Measurements from ENCODE around the gene CCDC102A. TPM values are rescaled to one million over a fixed set of nuclear protein-coding genes. Genes with fewer than 3 reads are reported as not detected.

CCDC102A gene
- total RNA-seq, 2 donors from 2014 or later: 11.2 to 15.1 TPM

DNA sequence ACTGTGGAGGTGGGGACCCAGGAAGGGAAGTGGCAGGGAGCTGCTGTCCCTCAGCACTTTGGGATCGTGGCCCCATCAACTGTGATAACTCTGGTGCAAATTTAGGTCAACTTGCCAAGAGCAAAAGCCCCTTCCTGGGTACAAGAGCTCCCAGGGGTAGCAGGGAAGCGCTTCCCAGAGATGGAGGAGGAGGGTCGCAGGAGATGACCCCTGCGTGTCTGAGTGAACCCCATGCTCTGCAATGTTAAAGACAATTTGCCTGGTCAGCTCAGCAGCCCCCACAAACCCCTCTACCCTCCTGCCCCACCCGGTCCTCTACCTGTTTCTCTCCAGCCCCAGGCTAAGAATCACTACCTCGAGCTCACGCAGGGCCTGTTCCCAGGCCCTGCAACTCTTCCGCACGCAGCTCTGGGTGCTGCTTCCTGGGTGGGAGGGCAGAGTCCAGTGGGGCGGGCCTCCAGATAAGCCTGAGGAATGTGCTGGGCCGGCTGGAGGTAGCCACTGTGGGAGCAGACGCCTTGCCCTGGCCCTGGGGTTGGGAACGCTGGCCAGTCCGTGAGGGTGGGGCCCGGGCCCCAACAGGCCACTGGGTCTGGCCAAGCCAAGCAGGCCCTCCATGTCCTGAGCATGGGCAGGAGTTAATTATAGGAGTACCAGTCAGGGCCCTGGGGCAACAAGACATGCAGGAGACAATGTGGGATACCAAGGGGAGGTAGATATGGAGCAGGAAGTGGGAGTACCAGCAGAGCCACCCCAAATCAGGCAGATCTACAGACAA lies 56.2 kb downstream of the CCDC102A start:
- Histone ChIP-seq H3K36me3 (no peaks in the 10 kb centered on the region), H3K4me3 (peak overlapping the region; percentile 37 to 48), H3K27ac (peak overlapping the region; percentile 47 to 71), H3K9me3 (no peaks in the 10 kb centered on the region), H3K27me3 (no peaks in the 10 kb centered on the region), H3K4me1 (peaks cover 0 to 57% of the 10 kb centered on the region in 2 donors)
- DNase-seq (ENCODE audit: low spot score): no peak
- no peak for TF ChIP-seq CTCF (IDR thresholded peaks at IDR 0.05)

DNA sequence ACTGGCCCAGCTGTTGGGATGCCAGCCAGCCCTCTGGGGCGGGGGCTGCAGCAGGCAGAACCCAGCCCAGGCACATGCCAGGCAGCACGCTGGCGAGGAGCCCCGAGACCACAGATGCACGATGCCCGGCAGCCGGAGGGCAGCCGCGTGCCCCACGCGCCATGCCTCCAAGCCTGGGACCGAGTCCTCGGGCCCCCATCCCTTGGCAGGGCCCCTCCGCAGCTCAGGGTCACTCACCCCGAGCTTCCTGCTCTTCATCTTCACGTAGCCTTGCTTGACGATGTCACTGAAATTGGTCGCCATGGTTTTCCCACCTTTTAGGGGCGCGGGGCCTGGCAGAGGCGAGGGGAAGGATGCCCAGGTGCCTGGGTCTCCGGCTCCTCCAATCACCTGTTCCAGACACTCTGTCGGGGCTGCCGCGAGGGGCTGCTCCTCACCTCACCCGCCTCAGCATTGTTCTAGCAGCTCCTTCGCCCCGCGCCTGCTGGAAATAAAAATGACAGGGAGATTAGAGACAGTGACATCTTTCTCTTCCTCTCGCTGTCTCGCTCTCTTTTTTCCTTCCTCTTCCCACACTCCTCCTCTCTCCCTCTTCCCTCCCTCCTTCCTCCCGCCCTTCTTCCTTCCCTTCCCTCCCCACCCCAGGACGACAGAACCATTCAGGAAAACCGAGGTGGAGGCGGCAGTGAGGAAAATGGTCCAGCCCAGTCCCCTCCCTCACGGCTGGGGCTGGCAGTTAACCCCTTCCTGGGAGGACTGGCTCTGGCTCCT lies 57.0 kb downstream of the CCDC102A start:
- DNase-seq (ENCODE audit: low spot score): no peak
- Histone ChIP-seq H3K27me3 (no peaks in the 10 kb centered on the region), H3K9me3 (no peaks in the 10 kb centered on the region), H3K36me3 (peaks cover 4% of the 10 kb centered on the region), H3K4me3 (peak overlapping the region; percentile 37 to 48), H3K27ac (peak overlapping the region; percentile 47 to 71), H3K4me1 (peaks cover 0 to 52% of the 10 kb centered on the region in 2 donors)
- TF ChIP-seq CTCF (IDR thresholded peaks at IDR 0.05): no peak

- H3K4me1 ChIP-seq: peaks cover 0 to 52% of the 10 kb centered on the region in 2 donors
- DNase-seq (ENCODE audit: low spot score): no peak
- no peak for TF ChIP-seq CTCF (IDR thresholded peaks at IDR 0.05)
- peak overlapping the region; percentile 37 to 48 for H3K4me3 ChIP-seq
- H3K27ac ChIP-seq: peak overlapping the region; percentile 9 to 47
- H3K36me3 ChIP-seq: peaks cover 12% of the 10 kb centered on the region
- H3K27me3 ChIP-seq: no peaks in the 10 kb centered on the region
- H3K9me3 ChIP-seq: no peaks in the 10 kb centered on the region
Measured at GRCh38 chr16:57478396-57479204, 57.8 kb downstream of the CCDC102A start.

DNA sequence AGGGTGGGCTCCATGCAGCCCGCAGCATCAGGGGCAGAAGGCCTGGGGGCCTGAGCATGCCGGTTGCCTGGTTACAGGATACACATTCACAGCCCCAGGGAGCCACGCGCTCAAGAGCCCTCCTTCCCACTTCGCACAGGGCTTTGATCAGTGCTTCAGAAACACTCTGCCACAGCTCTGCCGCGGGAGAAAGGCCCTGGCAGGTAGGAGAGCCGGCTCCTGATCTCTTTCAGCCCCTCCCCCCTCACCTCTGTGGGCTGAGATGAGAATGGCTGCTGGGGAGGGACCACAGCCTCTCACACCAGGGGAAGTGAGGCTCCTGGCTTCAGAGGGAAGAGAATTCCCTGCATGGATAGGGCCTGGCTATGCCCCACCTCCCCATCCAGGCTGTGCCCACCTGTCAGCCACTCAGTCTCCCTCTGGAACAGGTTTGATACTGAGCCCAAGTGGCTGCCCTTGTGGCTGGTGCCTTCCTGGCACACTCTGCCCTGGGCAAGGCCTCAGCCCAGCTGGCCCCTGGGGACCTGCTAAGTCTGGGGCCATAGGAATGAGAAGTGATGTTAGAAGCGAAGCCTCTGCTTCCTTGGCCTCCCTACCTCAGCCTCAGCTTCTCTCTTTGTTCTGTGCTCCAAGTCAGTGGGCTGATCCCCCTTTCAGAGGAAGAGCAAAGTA lies 58.7 kb downstream of the CCDC102A start:
- H3K4me1 ChIP-seq: peaks cover 0 to 52% of the 10 kb centered on the region in 2 donors
- TF ChIP-seq CTCF (IDR thresholded peaks at IDR 0.05): no peak
- no peak overlapping the region for H3K4me3 ChIP-seq
- no peak for DNase-seq (ENCODE audit: low spot score)
- peaks cover 22% of the 10 kb centered on the region for H3K36me3 ChIP-seq
- H3K27me3 ChIP-seq: no peaks in the 10 kb centered on the region
- H3K27ac ChIP-seq: no peak overlapping the region
- no peaks in the 10 kb centered on the region for H3K9me3 ChIP-seq
